Measurements from ENCODE around the gene HS1BP3.

The HS1BP3 gene

GRCh38 chr2:20648206-20648605 lies 2.7 kb downstream of the HS1BP3 start:
- in situ Hi-C loops (cut with HindIII; ENCODE audit: low sequenced_read_pairs) = no loop called here

- in situ Hi-C loops (cut with HindIII; ENCODE audit: low sequenced_read_pairs) = no loop called here
These were observed 3.2 kb downstream of the HS1BP3 start for GRCh38 chr2:20647738-20648137.

- in situ Hi-C loops (cut with HindIII; ENCODE audit: low sequenced_read_pairs) = no loop called here
These were observed 3.7 kb downstream of the HS1BP3 start for GRCh38 chr2:20647211-20647610.

- in situ Hi-C loops (cut with HindIII; ENCODE audit: low sequenced_read_pairs) = no loop called here
These were observed 4.5 kb downstream of the HS1BP3 start for GRCh38 chr2:20646446-20646845.

GRCh38 chr2:20645761-20646160 lies 5.1 kb downstream of the HS1BP3 start:
- in situ Hi-C loops (cut with HindIII; ENCODE audit: low sequenced_read_pairs) = no loop called here

GRCh38 chr2:20645301-20645701 lies 5.6 kb downstream of the HS1BP3 start:
- in situ Hi-C loops (cut with HindIII; ENCODE audit: low sequenced_read_pairs) = no loop called here

- in situ Hi-C loops (cut with HindIII; ENCODE audit: low sequenced_read_pairs) = no loop called here
These were observed 7.1 kb downstream of the HS1BP3 start for GRCh38 chr2:20643826-20644225.

- in situ Hi-C loops (cut with HindIII; ENCODE audit: low sequenced_read_pairs) = no loop called here
These were observed 7.8 kb downstream of the HS1BP3 start for GRCh38 chr2:20643060-20643459.

GRCh38 chr2:20642055-20642971 lies 8.6 kb downstream of the HS1BP3 start:
- in situ Hi-C loops (cut with HindIII; ENCODE audit: low sequenced_read_pairs) = no loop called here

GRCh38 chr2:20641123-20641985 lies 9.5 kb downstream of the HS1BP3 start:
- in situ Hi-C loops (cut with HindIII; ENCODE audit: low sequenced_read_pairs) = no loop called here

- in situ Hi-C loops (cut with HindIII; ENCODE audit: low sequenced_read_pairs) = no loop called here
These were observed 10.3 kb downstream of the HS1BP3 start for GRCh38 chr2:20640411-20641122.

- in situ Hi-C loops (cut with HindIII; ENCODE audit: low sequenced_read_pairs) = loop anchor here (5.0 kb wide), 2 partner anchors 72 to 192 kb away; partner anchors contain the start of gene RHOB
These were observed 12.1 kb downstream of the HS1BP3 start for GRCh38 chr2:20638646-20639430.

- in situ Hi-C loops (cut with HindIII; ENCODE audit: low sequenced_read_pairs) = loop anchor here (5.0 kb wide), 2 partner anchors 71 to 191 kb away; partner anchors contain the start of gene RHOB
These were observed 12.9 kb downstream of the HS1BP3 start for GRCh38 chr2:20638014-20638413.

- in situ Hi-C loops (cut with HindIII; ENCODE audit: low sequenced_read_pairs) = loop anchor here (5.0 kb wide), 2 partner anchors 70 to 190 kb away; partner anchors contain the start of gene RHOB
These were observed 13.8 kb downstream of the HS1BP3 start for GRCh38 chr2:20637147-20637546.

- in situ Hi-C loops (cut with HindIII; ENCODE audit: low sequenced_read_pairs) = loop anchor here (5.0 kb wide), 2 partner anchors 69 to 189 kb away; partner anchors contain the start of gene RHOB
These were observed 15.0 kb downstream of the HS1BP3 start for GRCh38 chr2:20635675-20636584.

- in situ Hi-C loops (cut with HindIII; ENCODE audit: low sequenced_read_pairs) = loop anchor here (5.0 kb wide), 2 partner anchors 68 to 188 kb away; partner anchors contain the start of gene RHOB
These were observed 15.8 kb downstream of the HS1BP3 start for GRCh38 chr2:20635113-20635510.

GRCh38 chr2:20634507-20635112 lies 16.3 kb downstream of the HS1BP3 start:
- in situ Hi-C loops (cut with HindIII; ENCODE audit: low sequenced_read_pairs) = loop anchor here (5.0 kb wide), 2 partner anchors 67 to 187 kb away; partner anchors contain the start of gene RHOB

- in situ Hi-C loops (cut with HindIII; ENCODE audit: low sequenced_read_pairs) = no loop called here
These were observed 16.9 kb downstream of the HS1BP3 start for GRCh38 chr2:20633794-20634506.
